Measurements from ENCODE around the gene MIA.
A peak's percentile ranks its signal among the peaks of the same experiment; 100 is the strongest.
"Not testable (repeated sequence)": the region's sequence is repeated elsewhere in the genome, so short reads cannot be mapped to it uniquely, and the experiment has no call there.

Gene MIA

DNA sequence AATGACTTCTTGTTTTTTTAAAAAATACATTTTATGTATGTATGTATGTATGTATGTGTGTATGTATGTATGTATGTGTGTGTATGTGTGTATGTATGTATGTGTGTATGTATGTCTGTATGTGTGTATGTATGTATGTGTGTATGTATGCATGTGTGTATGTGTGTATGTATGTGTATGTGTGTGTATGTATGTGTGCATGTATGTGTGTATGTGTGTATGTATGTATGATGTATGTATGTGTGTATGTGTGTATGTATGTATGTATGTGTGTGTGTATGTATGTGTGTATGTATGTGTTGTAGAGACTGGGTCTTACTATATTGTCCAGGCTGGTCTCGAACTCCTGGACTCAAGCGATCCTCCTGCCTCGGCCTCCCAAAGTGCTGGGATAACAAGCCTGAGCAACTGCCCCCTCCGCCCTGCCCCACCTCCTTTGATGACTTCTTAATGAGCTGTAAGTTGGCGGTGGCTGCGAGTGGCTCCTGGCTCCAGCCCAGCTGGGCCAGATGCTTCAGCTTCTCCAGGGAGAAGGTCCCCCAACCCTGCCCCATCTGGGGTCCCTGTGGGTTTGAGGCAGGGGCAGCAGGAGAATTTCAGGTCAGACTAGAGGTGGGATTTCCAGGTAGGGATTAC lies 50.3 kb downstream of the MIA start:
- not testable (repeated sequence) for H3K9me3 Mint-ChIP-seq; H3K4me3 Mint-ChIP-seq; H3K27me3 Mint-ChIP-seq; H3K27ac Mint-ChIP-seq; DNase-seq; H3K36me3 Mint-ChIP-seq (ENCODE audit: low read depth)
- peaks cover 25% of the 10 kb centered on the region for H3K4me1 Mint-ChIP-seq (ENCODE audit: low read depth)

DNA sequence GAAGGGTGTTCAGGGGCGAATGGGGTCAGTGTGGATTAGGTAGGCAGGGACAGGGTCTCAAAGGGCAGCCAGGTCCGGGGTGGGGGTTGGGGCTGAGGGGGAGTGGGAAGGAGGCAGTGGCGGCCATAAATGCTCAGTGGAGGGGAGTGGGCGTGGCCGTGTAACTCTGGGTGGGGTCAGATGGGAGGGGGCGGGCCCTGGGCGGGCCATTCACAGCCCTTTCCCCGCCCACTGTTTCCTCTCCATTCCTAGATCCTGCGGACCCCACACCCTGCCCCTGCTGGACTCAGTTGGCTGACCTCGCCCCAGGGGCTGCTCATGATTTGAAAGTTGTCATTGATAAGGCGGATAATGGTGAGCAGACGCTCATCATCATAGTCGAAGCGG lies 51.0 kb downstream of the MIA start:
- H3K36me3 Mint-ChIP-seq (ENCODE audit: low read depth); H3K27ac Mint-ChIP-seq; H3K4me3 Mint-ChIP-seq; H3K27me3 Mint-ChIP-seq; DNase-seq; H3K9me3 Mint-ChIP-seq: not testable (repeated sequence)
- H3K4me1 Mint-ChIP-seq (ENCODE audit: low read depth): peaks cover 25% of the 10 kb centered on the region

DNA sequence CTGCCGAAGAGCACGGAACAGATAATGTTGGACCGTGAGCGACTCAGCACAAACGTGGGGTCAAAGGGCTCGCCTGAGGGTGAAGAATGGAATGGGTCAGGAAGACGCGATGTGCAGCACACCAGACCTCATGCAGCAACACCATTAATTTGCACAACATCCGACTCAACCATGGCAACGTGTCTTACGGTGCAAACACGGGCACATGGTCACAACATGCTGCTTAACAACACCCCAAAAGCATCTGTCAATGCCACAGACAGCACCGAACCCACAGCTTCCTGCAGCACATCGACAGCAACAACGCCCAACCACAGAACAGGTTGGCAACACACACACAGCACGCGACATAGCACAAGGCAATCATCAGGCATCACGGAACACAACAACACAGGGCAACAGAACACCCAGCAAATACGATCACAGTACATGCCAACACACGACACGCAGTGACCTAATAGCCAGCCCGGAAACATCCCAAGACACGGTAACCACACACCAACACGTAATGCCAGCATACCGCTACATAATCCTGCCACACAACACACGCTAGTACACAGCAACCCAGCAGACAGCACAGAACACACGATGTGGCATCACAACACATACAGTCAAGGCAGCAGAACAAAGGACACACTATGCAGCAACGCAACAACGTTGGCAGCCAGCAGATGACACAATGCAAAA lies 51.5 kb downstream of the MIA start:
- not testable (repeated sequence) for H3K4me3 Mint-ChIP-seq; H3K36me3 Mint-ChIP-seq (ENCODE audit: low read depth); H3K9me3 Mint-ChIP-seq; DNase-seq; H3K27me3 Mint-ChIP-seq
- H3K27ac Mint-ChIP-seq: peak overlapping the region; percentile 30
- H3K4me1 Mint-ChIP-seq (ENCODE audit: low read depth): peaks cover 27% of the 10 kb centered on the region

Data from activated T-cell treated with anti-CD3 and anti-CD28 coated beads, Interleukin-2, amount 50 U/mL, for 24 hours (primary cell).